Esophagus muscularis mucosa (tissue), 4 donors: ENCODE results near the gene AKT3. TPM values are rescaled to one million over a fixed set of nuclear protein-coding genes. Genes with fewer than 3 reads are reported as not detected.

ENCODE experiments used
- DNase-seq: peaks from one replicate; pipeline ENCODE4 v3.0.0-alpha.2; 2017; ENCODE audit errors: extremely low spot score
- H3K27ac ChIP-seq, 4 donors: fragments of 200-600 bp; sonication (generic); replicated peaks in 1 of 4; 1 replicate in 3 of 4; 2 replicates in 1 of 4; pipeline ENCODE4 v1.5.1; 2016 to 2019; ENCODE audit warnings: mild to moderate bottlenecking in 1 of 4
- H3K27me3 ChIP-seq, 4 donors: fragments of 200-600 bp; sonication (generic); one replicate each; pipeline versions ENCODE4 v1.5.1 to v1.6.0; 2016 to 2019
- H3K36me3 ChIP-seq, 4 donors: fragments of 200-600 bp; sonication (generic); one replicate each; pipeline ENCODE4 v1.5.1; 2016 to 2019
- H3K4me1 ChIP-seq, 4 donors: fragments of 200-600 bp; sonication (generic); one replicate each; pipeline ENCODE4 v1.5.1; 2016 to 2019
- H3K4me3 ChIP-seq, 4 donors: fragments of 200-600 bp; sonication (generic); 1 replicate in 2 of 4; 2 replicates in 2 of 4; pipeline ENCODE4 v1.5.1; 2016 to 2019; ENCODE audit warnings: mild to moderate bottlenecking in 4 of 4, moderate library complexity in 1 of 4
- H3K9me3 ChIP-seq, 4 donors: fragments of 200-600 bp; sonication (generic); 1 replicate in 3 of 4; 2 replicates in 1 of 4; pipeline ENCODE4 v1.5.1; 2016 to 2019
- CTCF ChIP-seq, 3 experiments: fragments of 200-600 bp in 2 of 3; fragments of 450-650 bp in 1 of 3; sonication (generic) in 2 of 3; IDR thresholded peaks; one replicate each; pipeline ENCODE4 v1.5.1; 2017 to 2019; ENCODE audit warnings: antibody characterized with exemption in 3 of 3, mild to moderate bottlenecking in 2 of 3, moderate library complexity in 1 of 3
- EP300 ChIP-seq: sonication (generic); formaldehyde crosslinking; IDR thresholded peaks from one replicate; pipeline ENCODE4 v1.6.1; 2017; ENCODE audit warnings: antibody characterized with exemption
- POLR2A ChIP-seq: fragments of 450-650 bp; IDR thresholded peaks from one replicate; pipeline ENCODE4 v1.6.1; 2017; ENCODE audit warnings: antibody characterized with exemption, moderate library complexity, mild to moderate bottlenecking, low read depth
- POLR2AphosphoS5 ChIP-seq, 2 donors: sonication (generic); formaldehyde crosslinking; IDR thresholded peaks; one replicate each; pipeline ENCODE4 v1.6.1; 2017; ENCODE audit warnings: antibody characterized with exemption in 2 of 2
- WGBS: methylation state at CpG from one replicate; pipeline ENCODE4 v1.1.5; 2018; 5-methylcytosine and 5-hydroxymethylcytosine counted together
- intact Hi-C: fragments of 100-400 bp; cut with DNase I; formaldehyde crosslinking; loops from one replicate; pipeline ENCODE4 v1.15.1; 2023
- total RNA-seq, 4 donors: library from RNA; depleted of rRNA; stranded (reverse); fragments of >200 nt; gene quantifications; one replicate each; pipeline versions ENCODE4 v1.1.0 to v1.2.1, GENCODE V29; 2016

Gene AKT3
- total RNA-seq, 4 donors from 2014 or later = 63.9 to 104 (median 74.2) TPM

DNA sequence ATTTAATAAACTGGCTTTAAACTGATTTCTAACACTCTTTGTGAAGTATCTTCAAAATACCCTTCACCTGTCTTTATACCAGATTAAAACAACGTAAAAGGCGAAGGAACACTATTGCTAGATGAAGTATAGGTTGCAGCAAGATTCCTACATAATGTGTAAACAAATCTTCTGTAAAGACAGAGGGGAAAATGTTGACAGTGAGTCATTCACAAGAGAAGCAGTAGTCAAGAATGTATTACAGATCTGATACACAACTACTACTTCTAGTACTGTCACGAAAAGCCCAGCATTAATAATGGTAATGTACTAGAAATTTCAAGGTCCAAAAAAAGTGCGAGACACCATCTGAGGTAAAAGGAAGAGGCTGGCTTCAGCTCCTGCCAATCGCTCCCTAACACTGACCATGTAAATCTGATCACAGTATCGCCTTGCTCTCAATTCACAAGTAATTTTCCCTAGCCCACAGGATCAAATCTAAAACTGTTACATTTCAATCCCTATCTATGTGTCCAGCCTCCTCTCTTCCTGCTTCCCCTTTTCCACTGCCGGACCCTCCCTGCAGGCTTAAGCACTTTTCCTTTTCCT, 290.4 kb downstream of the AKT3 start:
- intact Hi-C loops = no loop called here
- no peaks in the 10 kb centered on the region for H3K27me3 ChIP-seq
- H3K9me3 ChIP-seq = peaks cover 0 to 7% (median 0%) of the 10 kb centered on the region in 4 donors
- TF ChIP-seq POLR2AphosphoS5 (IDR thresholded peaks at IDR 0.05) (no peak), EP300 (no peak), POLR2A (no peak), CTCF (IDR thresholded peaks at IDR 0.05) (no peak)
- H3K36me3 ChIP-seq = peaks cover 13 to 16% (median 14%) of the 10 kb centered on the region in 4 donors
- no peak overlapping the region for H3K4me3 ChIP-seq
- 90% methylated on average over 7 of the region's 7 CpGs for WGBS
- DNase-seq = no peak
- no peak overlapping the region for H3K27ac ChIP-seq
- peaks cover 0 to 14% (median 0%) of the 10 kb centered on the region in 4 donors for H3K4me1 ChIP-seq

DNA sequence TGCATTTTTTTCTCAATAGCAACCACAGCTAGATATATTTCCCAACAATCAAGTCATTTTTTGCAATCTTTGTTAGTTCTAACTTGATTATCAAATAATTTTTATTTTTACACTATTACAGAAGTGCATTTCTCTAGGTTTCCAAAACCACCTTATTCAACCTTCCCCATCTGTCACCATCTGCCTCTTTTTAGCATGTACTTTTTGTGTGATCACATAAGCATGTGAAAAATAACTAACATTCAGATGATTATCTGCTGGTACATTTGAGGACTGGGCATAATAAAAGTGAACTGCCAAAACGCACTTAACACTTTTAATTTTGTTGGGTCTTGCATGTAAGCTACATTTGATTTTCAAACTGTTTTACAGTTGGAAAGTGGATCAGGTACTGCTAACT, 291.5 kb downstream of the AKT3 start:
- H3K27ac ChIP-seq = no peak overlapping the region
- no peak for DNase-seq
- H3K36me3 ChIP-seq = peaks cover 13 to 16% (median 14%) of the 10 kb centered on the region in 4 donors
- peaks cover 0 to 14% (median 0%) of the 10 kb centered on the region in 4 donors for H3K4me1 ChIP-seq
- H3K4me3 ChIP-seq = no peak overlapping the region
- TF ChIP-seq CTCF (IDR thresholded peaks at IDR 0.05) = no peak
- no peak for TF ChIP-seq EP300
- TF ChIP-seq POLR2A = no peak
- no peak for TF ChIP-seq POLR2AphosphoS5 (IDR thresholded peaks at IDR 0.05)
- WGBS = 80% methylated on average over 1 of the region's 1 CpG
- peaks cover 0 to 7% (median 0%) of the 10 kb centered on the region in 4 donors for H3K9me3 ChIP-seq
- intact Hi-C loops = no loop called here
- no peaks in the 10 kb centered on the region for H3K27me3 ChIP-seq

- Histone ChIP-seq H3K36me3 (peaks cover 13 to 16% (median 14%) of the 10 kb centered on the region in 4 donors), H3K4me3 (no peak overlapping the region), H3K4me1 (peaks cover 0 to 14% (median 0%) of the 10 kb centered on the region in 4 donors), H3K9me3 (peaks cover 0 to 7% (median 0%) of the 10 kb centered on the region in 4 donors), H3K27me3 (no peaks in the 10 kb centered on the region), H3K27ac (no peak overlapping the region)
- intact Hi-C loops = no loop called here
- TF ChIP-seq POLR2A = no peak
- TF ChIP-seq CTCF (IDR thresholded peaks at IDR 0.05) = no peak
- TF ChIP-seq POLR2AphosphoS5 (IDR thresholded peaks at IDR 0.05) = no peak
- no peak for TF ChIP-seq EP300
- no peak for DNase-seq
These were observed 292.2 kb downstream of the AKT3 start for GRCh38 chr1:243557866-243558265.

DNA sequence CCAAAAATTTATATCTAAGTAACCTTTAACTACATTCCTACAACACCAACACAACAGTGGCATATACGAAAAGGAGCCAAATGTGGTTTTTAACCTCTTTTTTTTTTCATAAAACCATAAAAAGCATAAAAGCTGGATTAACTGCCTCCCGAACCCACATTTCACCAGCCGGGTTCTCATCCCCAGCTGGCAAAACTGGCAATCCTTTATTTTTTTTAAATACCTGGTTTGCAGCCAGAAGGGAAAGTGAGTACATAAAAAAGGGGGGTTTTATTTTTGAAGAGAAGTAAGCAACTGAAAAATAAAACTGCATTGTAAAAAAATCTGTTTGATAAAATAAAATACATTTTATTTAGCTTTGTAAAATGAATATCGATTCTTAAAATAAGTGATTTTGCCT, 295.4 kb downstream of the AKT3 start:
- intact Hi-C loops = no loop called here
- H3K27ac ChIP-seq = no peak overlapping the region
- no peak for DNase-seq
- TF ChIP-seq POLR2AphosphoS5 (IDR thresholded peaks at IDR 0.05) (no peak), EP300 (no peak), POLR2A (no peak), CTCF (IDR thresholded peaks at IDR 0.05) (no peak)
- H3K36me3 ChIP-seq = no peaks in the 10 kb centered on the region
- no peaks in the 10 kb centered on the region for H3K27me3 ChIP-seq
- H3K4me3 ChIP-seq = no peak overlapping the region
- H3K4me1 ChIP-seq = peaks cover 0 to 1% (median 0%) of the 10 kb centered on the region in 4 donors
- H3K9me3 ChIP-seq = no peaks in the 10 kb centered on the region
- WGBS = 95% methylated on average over 4 of the region's 4 CpGs

DNA sequence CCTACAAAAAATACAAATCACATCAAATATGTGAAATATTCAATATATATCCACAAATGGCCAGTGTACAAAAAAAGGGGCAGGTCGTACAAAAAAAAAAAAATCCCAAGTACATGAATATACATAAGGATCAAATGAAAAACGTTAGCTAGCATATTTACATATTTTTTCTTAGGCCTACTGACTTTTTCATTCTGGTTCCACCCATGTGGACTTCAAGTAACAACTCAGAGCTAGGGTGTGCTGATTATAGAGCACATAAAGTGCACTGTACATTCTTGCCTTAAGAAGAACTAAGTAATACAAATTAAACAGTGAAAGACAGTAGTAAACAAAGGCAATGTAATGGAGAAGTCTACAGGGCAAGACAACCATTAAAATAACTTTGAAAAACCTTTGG, 297.0 kb downstream of the AKT3 start:
- no peaks in the 10 kb centered on the region for H3K36me3 ChIP-seq
- WGBS = 81% methylated on average over 2 of the region's 2 CpGs
- no peak for TF ChIP-seq POLR2AphosphoS5 (IDR thresholded peaks at IDR 0.05)
- no peak for TF ChIP-seq CTCF (IDR thresholded peaks at IDR 0.05)
- TF ChIP-seq EP300 = no peak
- no peak for TF ChIP-seq POLR2A
- H3K27ac ChIP-seq = no peak overlapping the region
- no peaks in the 10 kb centered on the region for H3K4me1 ChIP-seq
- intact Hi-C loops = no loop called here
- no peak overlapping the region for H3K4me3 ChIP-seq
- no peak for DNase-seq
- H3K9me3 ChIP-seq = no peaks in the 10 kb centered on the region
- H3K27me3 ChIP-seq = no peaks in the 10 kb centered on the region
